ENCODE measurements around the gene CD101.

Gene CD101

GRCh38 chr1:116993286-116993685 is 8.3 kb upstream of the CD101 start:
- DNase-seq (ENCODE audit: low read depth in 1 of 2, low spot score in 1 of 2): no peak
- no peaks in the 10 kb centered on the region for H3K27me3 ChIP-seq (ENCODE audit: insufficient read depth, poor library complexity, severe bottlenecking)
- TF ChIP-seq GABPA (IDR thresholded peaks at IDR 0.05; ENCODE audit: low read depth): no peak
- no peak for TF ChIP-seq POLR2AphosphoS5 (IDR thresholded peaks at IDR 0.05; ENCODE audit: low read depth)
- TF ChIP-seq CTCF (IDR thresholded peaks at IDR 0.05; ENCODE audit: insufficient read depth, low read length): no peak
- no peak for TF ChIP-seq SPI1 (IDR thresholded peaks at IDR 0.05; ENCODE audit: borderline replicate concordance, low read depth)
- TF ChIP-seq REST (IDR thresholded peaks at IDR 0.05; ENCODE audit: insufficient replicate concordance, low read depth): no peak
- no peak overlapping the region for H3K27ac ChIP-seq (replicated peaks)
- no peak overlapping the region for H3K4me3 ChIP-seq (replicated peaks; ENCODE audit: insufficient read depth, low read length)

GRCh38 chr1:116994411-116994810 is 7.1 kb upstream of the CD101 start:
- no peak for DNase-seq (ENCODE audit: low read depth in 1 of 2, low spot score in 1 of 2)
- H3K4me3 ChIP-seq (replicated peaks; ENCODE audit: insufficient read depth, low read length): no peak overlapping the region
- no peaks in the 10 kb centered on the region for H3K27me3 ChIP-seq (ENCODE audit: insufficient read depth, poor library complexity, severe bottlenecking)
- no peak overlapping the region for H3K27ac ChIP-seq (replicated peaks)
- TF ChIP-seq SPI1 (IDR thresholded peaks at IDR 0.05; ENCODE audit: borderline replicate concordance, low read depth) (no peak), POLR2AphosphoS5 (IDR thresholded peaks at IDR 0.05; ENCODE audit: low read depth) (no peak), GABPA (IDR thresholded peaks at IDR 0.05; ENCODE audit: low read depth) (no peak), CTCF (IDR thresholded peaks at IDR 0.05; ENCODE audit: insufficient read depth, low read length) (no peak), REST (IDR thresholded peaks at IDR 0.05; ENCODE audit: insufficient replicate concordance, low read depth) (no peak)

- Histone ChIP-seq H3K4me3 (replicated peaks; ENCODE audit: insufficient read depth, low read length) (no peak overlapping the region), H3K27ac (replicated peaks) (no peak overlapping the region), H3K27me3 (ENCODE audit: insufficient read depth, poor library complexity, severe bottlenecking) (no peaks in the 10 kb centered on the region)
- no peak for TF ChIP-seq REST (IDR thresholded peaks at IDR 0.05; ENCODE audit: insufficient replicate concordance, low read depth)
- no peak for TF ChIP-seq GABPA (IDR thresholded peaks at IDR 0.05; ENCODE audit: low read depth)
- no peak for TF ChIP-seq POLR2AphosphoS5 (IDR thresholded peaks at IDR 0.05; ENCODE audit: low read depth)
- no peak for TF ChIP-seq CTCF (IDR thresholded peaks at IDR 0.05; ENCODE audit: insufficient read depth, low read length)
- no peak for TF ChIP-seq SPI1 (IDR thresholded peaks at IDR 0.05; ENCODE audit: borderline replicate concordance, low read depth)
- no peak for DNase-seq (ENCODE audit: low read depth in 1 of 2, low spot score in 1 of 2)
These were observed 4.5 kb upstream of the CD101 start for GRCh38 chr1:116997066-116997465.
